Measurements from ENCODE around the gene CRYAA. TPM values are rescaled to one million over a fixed set of nuclear protein-coding genes. Genes with fewer than 3 reads are reported as not detected.
A peak's percentile ranks its signal among the peaks of the same experiment; 100 is the strongest.

The CRYAA gene
- total RNA-seq, 1 donor from 2014 or later: not detected

DNA sequence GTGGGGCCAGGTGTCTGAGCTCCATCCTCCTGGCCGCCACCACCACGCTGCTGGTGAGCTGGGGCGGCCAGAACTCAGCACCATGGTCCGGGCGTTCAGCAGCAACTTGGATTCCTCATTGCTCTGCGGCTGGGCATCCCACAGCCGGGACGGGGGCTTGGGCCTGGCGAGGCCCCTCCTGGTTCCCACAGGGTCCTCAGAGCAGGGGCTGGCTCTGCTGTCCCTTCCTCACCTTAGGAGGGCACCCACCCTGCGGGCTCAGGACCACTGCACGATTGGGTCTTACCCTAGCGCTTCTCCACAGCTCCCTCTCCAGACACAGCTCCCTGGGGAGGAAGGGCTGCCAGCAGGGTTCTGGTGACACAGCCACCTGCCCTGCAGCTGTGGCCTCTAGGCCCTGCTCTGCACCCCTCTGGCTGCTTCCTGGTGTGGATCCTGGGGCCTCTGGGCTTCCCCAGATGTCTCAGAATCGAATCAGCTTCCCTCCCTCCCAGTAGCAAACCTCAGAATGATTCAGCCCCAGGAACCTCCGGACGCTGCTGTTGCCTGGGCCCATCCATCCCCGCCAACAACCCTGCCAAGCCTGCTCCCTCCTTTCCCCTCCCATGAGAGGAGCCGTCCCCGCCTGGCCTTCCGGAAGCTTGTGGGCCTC lies 25.0 kb downstream of the CRYAA start:
- Histone ChIP-seq H3K4me1 (peaks cover 46% of the 10 kb centered on the region), H3K9me3 (replicated peaks) (peaks cover 15% of the 10 kb centered on the region), H3K27ac (replicated peaks) (peak overlapping the region; percentile 66), H3K27me3 (ENCODE audit: low read depth) (peaks cover 31% of the 10 kb centered on the region), H3K4me3 (no peak overlapping the region), H3K36me3 (no peaks in the 10 kb centered on the region)
- intact Hi-C loops (cut with micrococcal nuclease): no loop called here
- TF ChIP-seq CTCF (IDR thresholded peaks at IDR 0.05; ENCODE audit: borderline replicate concordance): no peak
- DNase-seq: peak; percentile 62

DNA sequence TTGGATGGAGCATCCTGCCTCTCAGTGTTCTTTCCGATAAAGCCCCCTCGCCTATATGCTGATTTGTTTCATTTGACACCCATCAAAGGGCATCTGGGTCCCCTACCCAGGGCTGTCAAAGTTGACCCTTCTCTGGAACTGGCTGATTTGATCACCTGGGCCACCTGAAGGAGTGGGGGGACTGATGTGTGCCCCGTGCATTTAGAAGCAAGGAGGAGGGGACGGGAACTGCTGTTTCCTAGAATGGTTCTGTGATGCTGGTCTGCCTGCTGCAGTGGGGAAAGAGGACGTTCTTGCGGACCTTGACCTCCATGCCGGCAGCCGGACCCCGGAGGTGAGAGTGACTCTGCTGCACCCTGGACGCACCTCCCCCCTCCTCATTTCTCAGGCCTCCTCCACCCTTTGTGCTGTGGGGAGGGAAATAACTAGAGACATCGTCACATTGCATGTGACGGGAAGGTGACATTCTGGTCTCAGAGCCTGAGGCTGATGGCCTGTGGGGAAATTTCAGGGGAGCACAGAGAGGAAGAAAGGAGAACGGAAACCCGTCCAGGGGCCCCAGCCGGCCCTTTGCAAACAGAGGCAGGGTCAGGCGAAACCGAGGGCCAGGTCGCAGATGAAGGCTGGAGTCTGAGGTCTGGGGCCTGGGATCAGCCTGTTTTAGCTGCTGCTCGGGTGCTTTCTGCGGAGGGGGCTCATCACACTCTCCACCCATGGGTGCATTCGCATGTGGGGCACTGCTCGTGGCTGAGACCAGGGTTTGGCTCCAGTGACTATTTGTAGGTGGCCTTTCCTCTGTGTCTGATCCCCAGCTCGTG lies 25.7 kb downstream of the CRYAA start:
- no peak for DNase-seq
- Histone ChIP-seq H3K9me3 (replicated peaks) (peaks cover 23% of the 10 kb centered on the region), H3K27me3 (ENCODE audit: low read depth) (peaks cover 31% of the 10 kb centered on the region), H3K4me3 (no peak overlapping the region), H3K36me3 (no peaks in the 10 kb centered on the region), H3K4me1 (peaks cover 42% of the 10 kb centered on the region), H3K27ac (replicated peaks) (peak overlapping the region; percentile 66)
- TF ChIP-seq CTCF (IDR thresholded peaks at IDR 0.05; ENCODE audit: borderline replicate concordance): no peak
- intact Hi-C loops (cut with micrococcal nuclease): no loop called here

- Histone ChIP-seq H3K9me3 (replicated peaks) (peaks cover 31% of the 10 kb centered on the region), H3K27me3 (ENCODE audit: low read depth) (peaks cover 31% of the 10 kb centered on the region), H3K36me3 (no peaks in the 10 kb centered on the region), H3K4me3 (no peak overlapping the region), H3K27ac (replicated peaks) (peak overlapping the region; percentile 66), H3K4me1 (peaks cover 42% of the 10 kb centered on the region)
- peak; percentile 57 for DNase-seq
- TF ChIP-seq CTCF (IDR thresholded peaks at IDR 0.05; ENCODE audit: borderline replicate concordance): no peak
- intact Hi-C loops (cut with micrococcal nuclease): no loop called here
These were observed 26.6 kb downstream of the CRYAA start for GRCh38 chr21:43195121-43196021.

DNA sequence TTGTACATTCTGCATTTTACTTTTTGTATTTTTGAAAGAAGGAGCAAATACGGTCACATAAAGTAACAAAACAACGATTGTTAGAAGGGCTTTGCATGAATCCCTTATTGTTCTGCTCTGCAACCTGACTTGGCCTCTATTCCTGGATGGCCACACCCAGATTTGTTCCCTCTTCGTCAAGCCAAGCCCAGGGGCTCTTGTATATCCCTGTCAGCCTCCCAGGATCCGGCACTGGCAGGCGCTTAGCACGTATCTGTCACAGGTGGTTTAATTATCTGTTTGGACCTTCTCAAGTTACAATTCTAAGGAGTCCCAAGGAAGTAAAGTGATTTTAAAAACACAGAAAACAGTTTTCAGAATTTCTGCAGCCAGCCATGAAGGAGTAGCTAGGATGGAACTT lies 28.0 kb downstream of the CRYAA start:
- no peaks in the 10 kb centered on the region for H3K36me3 ChIP-seq
- no peak overlapping the region for H3K4me3 ChIP-seq
- no peak for TF ChIP-seq CTCF (IDR thresholded peaks at IDR 0.05; ENCODE audit: borderline replicate concordance)
- peaks cover 42% of the 10 kb centered on the region for H3K4me1 ChIP-seq
- intact Hi-C loops (cut with micrococcal nuclease): no loop called here
- peaks cover 21% of the 10 kb centered on the region for H3K27me3 ChIP-seq (ENCODE audit: low read depth)
- H3K9me3 ChIP-seq (replicated peaks): peaks cover 46% of the 10 kb centered on the region
- no peak for DNase-seq
- peak overlapping the region; percentile 66 for H3K27ac ChIP-seq (replicated peaks)

DNA sequence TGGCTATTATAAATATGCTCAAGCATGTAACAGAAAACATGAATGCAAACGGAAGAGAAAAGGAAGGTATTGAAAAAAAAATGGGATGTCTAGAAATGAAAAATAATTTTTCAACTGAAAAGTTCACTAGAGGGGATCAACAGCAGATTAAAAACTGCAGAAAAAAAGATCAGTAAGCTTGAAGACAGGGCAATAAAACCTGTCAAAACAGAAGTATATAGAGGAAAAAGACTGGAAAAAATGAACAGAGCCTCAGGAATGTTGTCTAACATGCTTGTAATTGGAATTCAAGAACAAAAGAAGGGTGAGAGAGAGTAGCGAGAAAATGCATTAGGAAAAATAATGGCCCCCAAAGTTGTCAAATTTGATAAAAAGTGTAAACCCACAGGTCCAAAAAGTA lies 29.6 kb downstream of the CRYAA start:
- Histone ChIP-seq H3K36me3 (no peaks in the 10 kb centered on the region), H3K9me3 (replicated peaks) (peaks cover 56% of the 10 kb centered on the region), H3K27me3 (ENCODE audit: low read depth) (peaks cover 21% of the 10 kb centered on the region), H3K4me1 (peaks cover 42% of the 10 kb centered on the region), H3K4me3 (no peak overlapping the region), H3K27ac (replicated peaks) (no peak overlapping the region)
- DNase-seq: no peak
- no peak for TF ChIP-seq CTCF (IDR thresholded peaks at IDR 0.05; ENCODE audit: borderline replicate concordance)
- intact Hi-C loops (cut with micrococcal nuclease): no loop called here
